Activated T-cell treated with anti-CD3 and anti-CD28 coated beads for 4 hours (primary cell): ENCODE results near the gene ZP3.
"Not testable (repeated sequence)": the region's sequence is repeated elsewhere in the genome, so short reads cannot be mapped to it uniquely, and the experiment has no call there.

Experiments used
- DNase-seq: peaks from one replicate; pipeline ENCODE4 v3.0.0-alpha.2; 2020

ZP3 gene

DNA sequence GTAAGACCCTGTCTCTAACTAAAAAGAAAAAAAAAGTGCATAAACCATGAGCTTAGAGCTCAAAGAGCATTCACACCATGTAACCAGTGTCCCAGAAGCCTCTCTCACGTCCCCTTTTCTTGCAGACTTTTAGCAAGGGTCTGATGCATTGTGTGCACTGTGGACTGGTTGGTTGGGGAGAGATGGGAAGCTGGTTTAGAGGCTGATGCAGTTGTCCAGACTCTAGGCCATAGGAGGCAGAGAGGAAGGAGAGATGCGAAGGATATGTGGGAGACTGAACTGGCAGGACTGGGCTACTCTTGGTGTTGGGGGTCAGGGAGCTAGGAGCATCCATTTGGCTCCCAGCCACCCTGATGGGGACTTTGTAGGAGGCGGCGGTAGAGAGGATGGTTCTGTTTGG is 17.0 kb upstream of the ZP3 start:
- DNase-seq, result no peak

DNA sequence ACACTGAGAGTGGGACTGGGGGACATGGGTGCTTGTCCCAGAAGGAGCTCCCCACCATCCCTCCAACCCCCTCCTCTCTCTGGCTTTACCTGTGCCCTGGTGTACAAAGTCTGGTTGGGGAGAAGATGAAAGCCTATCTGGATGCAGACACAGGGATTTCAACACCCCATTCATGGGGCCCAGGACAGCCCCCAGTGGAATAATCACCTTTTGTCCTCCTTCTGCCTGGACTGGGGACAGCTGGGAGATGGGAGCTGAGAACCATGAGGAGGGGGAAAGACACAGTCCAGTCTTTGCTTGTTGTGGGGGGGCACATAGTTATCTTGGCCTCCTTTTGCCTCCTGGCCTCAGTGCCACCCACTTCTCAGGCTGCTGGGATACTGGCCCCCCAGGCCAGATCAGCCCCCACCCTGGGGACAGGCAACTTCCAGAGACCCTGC is 16.6 kb upstream of the ZP3 start:
- no peak for DNase-seq

DNA sequence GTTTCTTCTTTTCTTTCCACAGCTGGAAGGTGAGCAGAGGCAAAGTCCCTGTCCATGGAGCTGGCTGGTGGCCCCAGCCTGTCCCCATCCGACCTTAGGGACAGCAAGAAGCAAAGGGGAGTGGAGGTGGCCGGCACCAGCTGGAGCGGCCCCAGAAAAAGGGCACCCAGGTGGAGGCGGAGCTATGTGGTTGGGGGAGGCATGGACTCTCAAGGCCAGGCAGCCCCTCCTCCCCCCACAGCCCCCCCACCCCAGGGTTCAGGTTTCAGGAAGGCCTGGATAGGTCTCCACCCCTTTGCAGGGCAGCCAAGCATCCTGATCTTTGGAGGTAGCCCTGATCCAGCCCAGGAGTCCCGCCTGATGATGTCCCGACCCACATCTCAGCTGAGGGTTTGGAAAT is 15.2 kb upstream of the ZP3 start, which contains the start of gene SSC4D:
Gene SSC4D, minus strand, starts transcription at position 161 of the 400 bp plus-strand sequence. CDS start 5,258 bp downstream, outside the sequence.
- no peak for DNase-seq

DNA sequence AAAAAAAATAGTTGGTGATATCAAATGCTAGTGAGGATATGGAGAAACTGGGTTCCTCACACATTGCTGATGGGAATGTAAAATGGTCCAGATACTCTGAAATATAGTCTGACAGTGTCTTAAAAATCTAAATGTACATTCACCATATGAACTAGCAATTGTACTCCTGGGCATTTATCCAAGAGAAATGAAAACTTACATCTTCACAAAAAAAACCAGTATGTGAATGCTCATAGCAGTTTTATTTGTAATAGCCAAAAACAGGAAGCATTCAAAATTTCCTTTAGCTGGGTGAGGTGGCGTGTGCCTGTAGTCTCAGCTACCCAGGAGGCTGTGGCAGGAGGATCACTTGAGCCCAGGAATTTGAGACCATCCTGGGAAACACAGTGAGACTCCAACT is 13.1 kb upstream of the ZP3 start:
- DNase-seq, result no peak

DNA sequence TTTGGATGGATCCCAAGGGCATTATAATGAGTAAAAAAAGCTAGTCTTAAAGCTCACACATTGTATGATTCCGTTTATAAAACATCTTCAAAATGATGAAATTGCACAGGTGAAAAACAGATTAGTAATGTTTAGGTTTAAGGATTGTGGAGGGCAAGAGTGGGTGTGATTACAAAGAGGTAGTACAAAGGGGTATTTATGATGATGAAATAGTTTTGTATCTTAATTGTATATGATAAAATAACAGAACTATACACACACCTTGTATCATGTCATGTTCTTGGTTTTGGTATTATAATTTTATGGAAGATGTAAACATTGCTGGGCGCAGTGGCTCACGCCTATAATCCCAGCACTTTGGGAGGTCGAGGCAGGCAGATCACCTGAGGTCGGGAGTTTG is 12.5 kb upstream of the ZP3 start:
- DNase-seq, result no peak

DNA sequence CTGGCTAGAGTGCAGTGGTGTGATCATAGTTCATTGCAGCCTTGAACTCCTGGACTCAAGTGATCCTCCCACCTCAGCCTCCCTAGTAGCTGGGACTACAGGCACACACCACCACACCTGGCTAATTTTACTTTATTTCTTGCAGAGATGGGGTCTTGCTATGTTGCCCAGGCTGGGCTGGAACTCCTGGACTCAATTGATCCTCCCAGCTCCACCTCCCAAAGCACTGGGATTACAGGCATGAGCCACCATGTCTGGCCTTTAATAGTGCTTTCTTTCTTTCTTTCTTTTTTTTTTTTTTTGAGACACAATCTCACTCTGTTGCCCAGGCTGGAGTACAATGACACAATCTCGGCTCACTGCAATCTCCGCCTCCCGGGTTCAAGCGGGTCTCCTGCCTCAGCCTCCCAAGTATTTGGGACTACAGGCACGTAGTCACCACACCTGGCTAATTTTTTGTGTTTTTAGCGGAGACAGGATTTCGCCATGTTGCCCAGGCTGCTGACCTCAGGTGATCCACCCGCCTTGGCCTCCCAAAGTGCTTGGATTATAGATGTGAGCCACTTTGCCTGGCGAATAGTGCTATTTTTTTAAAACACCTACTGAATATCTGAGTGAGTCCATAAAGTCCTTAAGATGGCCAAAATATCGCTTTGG is 7.0 kb upstream of the ZP3 start:
- DNase-seq, result not testable (repeated sequence)

DNA sequence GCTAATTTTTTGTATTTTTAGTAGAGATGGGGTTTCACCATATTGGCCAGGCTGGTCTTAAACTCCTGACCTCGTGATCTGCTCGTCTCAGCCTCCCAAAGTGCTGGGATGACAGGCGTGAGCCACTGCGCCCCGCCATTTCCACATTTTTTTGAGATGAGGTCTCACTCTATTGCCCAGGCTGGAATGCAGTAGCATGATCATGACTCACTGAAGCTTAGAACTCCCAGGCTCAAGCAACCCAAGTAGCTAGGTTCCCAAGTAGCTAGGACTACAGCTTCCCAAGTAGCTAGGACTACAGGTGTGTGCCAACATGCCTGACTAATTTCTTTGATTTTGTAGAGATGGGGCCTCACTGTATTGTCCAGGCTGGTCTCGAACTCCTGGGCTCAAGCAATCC is 3.7 kb upstream of the ZP3 start:
- not testable (repeated sequence) for DNase-seq

DNA sequence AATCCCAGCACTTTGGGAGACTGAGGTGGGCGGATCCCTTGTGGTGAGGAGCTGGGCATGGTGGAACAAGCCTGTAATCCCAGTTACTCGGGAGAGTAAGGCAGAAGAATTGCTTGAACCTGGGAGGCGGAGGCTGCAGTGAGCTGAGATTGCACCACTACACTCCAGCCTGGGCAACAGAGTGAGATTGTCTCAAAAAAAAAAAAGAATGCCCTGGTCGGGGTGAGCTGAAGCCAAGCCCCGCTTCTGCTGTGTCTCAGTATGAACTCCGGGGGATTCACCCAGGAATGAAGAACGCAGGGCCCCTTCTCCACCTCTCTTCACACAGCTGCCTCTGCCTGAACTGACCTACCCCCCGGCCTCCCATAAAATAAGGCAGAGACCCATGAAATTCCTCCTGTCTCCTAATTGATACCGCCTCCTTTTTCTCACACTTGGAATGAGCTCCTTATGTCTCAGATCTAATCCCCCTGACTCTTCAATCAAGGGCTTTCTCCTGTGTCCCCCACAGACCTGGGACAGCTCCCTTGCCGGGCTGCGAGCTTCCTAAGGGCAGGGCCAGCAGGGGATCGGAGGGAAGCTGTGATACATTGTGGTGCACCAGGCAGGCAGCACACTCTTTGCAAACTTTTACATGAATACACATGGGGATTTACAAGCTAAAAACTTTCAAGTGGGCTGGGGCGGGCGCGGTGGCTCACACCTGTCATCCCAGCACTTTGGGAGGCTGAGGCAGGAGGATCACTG is 911 bp upstream of the ZP3 start:
- DNase-seq, result no peak

DNA sequence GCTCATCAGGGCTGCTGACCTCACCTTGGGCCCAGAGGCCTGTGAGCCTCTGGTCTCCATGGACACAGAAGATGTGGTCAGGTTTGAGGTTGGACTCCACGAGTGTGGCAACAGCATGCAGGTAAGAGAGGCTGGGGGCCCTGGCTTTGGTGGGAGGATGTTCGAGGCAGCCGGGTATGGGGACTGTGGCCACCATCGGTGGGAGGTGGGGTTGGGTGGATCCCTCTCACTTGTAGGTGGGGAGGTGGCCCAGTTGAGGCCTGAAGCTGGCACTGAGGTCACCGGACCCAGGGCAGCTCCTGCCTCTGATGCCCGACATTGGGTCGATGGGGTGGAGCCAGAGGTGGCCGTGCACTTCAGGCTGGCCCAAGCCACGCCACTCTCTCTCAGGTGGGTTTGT is 406 bp downstream of the ZP3 start:
- DNase-seq, result no peak

DNA sequence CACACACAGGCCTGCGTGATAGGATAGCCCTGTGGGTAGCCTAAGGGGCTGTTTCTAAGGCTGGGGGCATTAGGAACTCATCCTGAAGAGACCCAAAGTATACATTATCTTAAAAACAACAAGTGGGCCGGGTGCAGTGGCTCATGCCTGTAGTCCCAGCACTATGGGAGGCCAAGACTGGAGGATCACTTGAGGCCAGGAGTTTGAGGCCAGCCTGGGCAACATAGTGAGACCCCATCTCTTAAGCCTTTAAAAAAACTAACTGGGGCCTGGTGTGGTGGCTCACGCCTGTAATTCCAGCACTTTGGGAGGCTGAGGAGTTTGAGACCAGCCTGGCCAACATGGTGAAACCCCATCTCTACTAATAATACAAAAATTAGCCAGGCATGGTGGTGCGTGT is 808 bp downstream of the ZP3 start:
- not testable (repeated sequence) for DNase-seq

DNA sequence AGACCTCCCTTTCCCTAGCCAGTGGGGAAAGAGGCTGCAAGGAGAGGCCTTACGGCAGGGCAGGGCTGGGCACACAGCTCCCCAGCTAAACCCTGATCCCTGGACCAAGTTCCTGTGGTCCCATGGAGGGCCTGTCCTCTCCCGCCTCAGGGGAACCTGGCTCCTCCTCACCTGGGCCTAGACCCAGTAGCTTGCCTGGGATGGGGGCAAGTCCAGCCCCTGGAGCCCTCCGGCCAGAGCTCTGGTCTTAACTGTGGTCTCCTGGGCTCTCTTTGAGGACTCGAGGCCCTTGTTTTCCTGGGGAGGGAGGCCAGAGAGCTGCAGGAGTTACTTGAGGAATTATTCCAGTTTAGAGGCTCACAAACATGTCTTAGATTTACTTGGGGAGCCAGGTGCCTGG is 1.5 kb downstream of the ZP3 start:
- DNase-seq, result no peak

DNA sequence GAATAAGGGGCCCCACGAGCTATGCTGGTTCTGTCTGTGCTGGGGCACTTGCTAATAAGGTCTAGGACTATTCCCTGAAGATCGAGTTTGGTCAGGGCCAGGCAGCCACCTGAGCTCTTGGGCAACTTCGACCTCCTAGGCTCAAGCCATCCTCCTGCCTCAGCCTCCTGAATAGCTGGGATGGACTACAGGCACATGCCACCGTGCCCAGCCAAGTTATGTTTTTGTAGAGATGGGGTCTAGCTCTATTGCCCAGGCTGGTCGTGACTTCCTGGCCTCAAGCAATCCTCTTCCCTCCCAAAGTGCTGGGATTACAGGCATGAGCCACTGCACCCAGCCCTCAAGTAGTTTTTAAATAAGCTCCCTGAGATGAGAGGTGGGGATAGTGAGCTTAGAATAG is 2.9 kb downstream of the ZP3 start:
- DNase-seq, result no peak

DNA sequence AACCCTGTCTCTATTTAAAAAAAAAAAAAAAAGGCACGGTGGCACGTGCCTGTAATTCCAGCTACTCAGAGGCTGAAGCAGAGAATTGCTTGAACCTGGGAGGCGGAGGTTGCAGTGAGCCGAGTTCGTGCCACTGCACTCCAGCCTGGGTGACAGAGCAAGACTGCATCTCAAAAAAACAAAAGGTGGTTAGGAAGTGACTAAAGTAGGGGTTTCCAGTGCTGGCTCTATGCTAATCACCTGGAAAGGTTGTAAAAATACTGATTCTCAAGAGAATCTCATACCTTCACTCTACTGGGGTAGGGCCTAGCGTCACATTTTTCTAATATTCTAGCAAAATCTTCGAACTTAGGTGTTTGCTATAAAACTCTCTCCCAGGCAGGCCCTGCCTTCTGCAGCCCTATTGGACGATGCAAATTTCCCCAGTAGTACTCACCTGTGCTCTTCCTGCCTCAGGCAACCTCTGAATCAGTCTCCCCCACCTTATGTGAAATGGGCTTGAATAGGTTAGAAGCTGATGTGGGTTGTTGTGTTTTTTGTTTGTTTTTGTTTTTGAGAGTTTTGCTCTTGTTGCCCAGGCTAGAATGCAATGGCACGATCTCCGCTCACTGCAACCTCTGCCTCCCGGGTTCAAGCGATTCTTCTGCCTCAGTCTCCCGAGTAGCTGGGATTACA is 3.5 kb downstream of the ZP3 start:
- no peak for DNase-seq

DNA sequence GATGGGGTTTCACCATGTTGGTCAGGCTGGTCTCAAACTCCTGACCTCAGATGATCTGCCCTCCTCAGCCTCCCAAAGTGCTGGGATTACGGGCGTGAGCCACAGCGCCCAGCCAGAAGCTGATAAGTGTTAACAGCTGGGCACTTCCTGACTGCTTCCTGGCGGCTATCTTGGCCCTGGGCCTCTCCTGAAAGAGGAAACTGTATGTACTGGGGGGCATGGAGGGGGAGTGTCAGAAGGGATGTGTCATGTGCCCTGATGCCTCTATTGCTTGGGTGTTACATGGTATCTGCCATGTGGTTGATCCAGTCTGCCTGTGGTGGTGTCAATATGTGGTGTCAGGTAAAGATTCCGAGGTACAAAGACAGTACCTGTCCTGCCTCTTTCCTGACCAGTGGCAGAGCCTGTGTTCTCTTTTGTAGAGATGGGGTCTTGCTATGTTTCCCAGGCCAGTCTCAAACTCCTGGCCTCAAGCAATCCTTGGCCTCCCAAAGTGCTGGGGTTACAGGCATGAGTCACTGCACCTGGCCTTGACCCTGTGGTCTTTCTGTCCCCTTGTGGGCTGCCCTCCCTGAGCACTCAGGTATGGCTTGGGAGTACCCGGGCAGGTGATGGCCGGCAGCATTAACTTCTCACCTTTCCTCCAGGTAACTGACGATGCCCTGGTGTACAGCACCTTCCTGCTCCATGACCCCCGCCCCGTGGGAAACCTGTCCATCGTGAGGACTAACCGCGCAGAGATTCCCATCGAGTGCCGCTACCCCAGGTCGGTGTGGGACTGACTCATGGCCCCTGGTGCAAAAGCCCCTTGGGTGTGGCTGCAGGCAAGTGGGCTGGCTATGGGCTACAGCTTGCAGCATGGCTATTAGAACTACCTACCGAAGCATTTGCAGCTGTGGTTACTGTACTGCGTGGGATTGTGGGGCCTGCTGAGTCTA is 4.4 kb downstream of the ZP3 start:
- DNase-seq, result no peak

DNA sequence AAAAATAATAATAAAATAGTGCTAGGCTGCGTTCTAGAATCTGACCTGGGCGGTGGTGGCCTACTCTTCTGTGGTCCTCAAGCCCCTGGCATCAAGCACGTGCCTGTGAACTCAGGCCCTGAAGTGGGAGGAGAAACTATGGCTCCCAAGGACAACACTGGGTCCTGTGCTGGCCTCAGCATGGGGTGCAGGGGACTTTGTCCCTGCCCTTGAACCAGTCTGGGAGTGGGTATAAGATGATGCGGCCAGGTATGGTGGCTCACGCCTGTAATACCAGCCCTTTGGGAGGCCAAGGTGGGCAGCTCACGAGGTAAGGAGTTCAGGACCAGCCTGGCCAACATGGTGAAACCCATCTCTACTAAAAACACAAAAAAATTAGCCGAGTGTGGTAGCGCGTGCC is 5.5 kb downstream of the ZP3 start:
- no peak for DNase-seq

DNA sequence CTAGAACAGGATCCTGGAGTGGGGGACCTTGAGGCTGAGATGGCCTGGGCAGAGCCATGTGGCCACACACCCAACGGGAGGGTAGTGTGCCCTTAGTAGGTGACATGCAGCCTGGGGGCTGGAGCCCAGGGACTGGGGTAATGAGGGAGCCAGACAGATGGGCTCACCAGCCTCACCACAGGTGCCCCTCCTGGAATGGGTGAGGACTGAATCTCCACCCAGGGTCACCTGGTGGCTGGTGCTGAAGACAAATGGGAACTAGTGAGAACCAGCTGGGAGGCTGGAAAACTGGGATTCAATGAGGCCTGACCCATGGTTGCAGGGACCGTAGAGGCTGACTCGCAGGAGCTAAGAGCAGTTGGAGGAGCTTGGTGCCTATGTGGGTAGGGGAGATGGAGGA is 6.1 kb downstream of the ZP3 start:
- no peak for DNase-seq

DNA sequence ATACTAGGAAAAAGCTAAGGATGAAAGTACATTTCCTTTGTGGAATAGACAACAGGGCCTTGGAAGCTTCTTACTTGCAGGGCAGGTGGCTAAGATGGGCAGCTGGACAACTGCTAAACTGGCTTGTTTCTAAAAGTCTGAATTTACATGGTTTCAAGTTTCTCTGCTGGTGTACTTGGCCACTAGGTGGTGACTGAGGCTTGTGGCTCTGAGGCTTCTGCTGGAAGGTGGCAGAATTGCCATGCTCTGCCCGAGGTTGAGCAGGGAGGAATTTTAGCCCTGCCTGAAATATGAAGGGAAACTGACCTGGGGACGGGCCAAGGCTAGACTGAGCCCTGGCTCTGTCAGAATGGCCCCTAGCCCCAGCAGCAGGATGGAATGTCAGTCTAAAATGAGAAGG is 13.1 kb downstream of the ZP3 start:
- DNase-seq, result peak; percentile 33

DNA sequence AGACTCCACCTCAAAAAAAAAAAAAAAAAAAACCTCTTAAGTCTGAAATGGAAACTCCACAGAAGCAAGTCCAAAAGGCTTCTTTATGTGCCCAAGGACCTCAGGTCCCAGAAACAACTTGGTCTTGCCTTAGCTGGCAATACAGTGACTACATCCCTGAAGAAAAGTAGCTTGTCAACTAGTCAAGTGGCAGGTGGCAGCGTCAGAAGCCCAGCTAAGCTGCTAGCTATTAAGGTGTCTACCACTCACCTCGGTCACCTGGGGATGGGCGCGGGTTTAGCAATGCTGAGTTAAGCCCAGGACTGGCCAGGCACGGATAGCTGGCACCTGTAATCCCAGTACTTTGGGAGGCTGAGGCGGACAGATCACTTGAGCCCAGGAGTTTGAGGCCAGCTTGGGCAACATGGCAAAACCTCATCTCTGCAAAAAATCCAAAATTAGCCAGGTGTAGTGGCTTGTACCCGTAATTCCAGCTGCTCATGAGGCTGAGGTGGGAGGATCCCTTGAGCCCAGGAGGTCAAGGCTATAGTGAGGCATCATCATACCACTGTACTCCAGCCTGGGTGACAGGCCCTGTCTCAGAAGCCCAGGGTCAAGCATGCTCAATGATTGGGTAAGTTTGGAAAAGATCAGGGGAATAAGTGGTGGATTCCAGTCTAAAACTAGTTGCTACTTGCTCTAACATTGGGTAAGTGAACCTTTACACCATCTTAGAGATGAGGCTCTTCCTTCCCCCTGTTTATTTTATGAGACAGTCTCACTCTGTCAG is 14.6 kb downstream of the ZP3 start:
- not testable (repeated sequence) for DNase-seq

DNA sequence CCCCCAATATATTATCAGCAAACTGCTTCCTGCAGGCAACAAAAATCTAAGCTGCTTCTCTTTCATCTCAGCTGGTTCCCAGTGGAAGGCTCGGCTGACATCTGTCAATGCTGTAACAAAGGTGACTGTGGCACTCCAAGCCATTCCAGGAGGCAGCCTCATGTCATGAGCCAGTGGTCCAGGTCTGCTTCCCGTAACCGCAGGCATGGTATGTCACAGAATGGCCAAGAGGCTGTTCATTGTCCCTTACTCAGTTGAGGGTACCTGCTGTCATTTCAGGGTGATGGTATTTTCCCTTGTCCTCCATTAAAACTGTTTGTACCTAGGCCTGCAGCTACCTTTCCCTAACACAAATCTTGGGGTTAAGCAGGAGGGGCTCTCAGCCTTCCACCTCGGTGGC is 15.7 kb downstream of the ZP3 start:
- not testable (repeated sequence) for DNase-seq

DNA sequence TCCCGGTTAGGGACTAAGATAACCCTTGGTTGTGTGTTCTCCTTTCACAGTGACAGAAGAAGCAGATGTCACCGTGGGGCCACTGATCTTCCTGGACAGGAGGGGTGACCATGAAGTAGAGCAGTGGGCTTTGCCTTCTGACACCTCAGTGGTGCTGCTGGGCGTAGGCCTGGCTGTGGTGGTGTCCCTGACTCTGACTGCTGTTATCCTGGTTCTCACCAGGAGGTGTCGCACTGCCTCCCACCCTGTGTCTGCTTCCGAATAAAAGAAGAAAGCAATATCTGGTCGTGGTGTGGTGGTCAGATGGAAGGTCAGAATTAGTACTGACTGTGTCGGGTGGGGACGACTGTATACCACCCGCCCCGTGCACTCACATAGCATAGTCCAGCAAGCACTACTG is 17.0 kb downstream of the ZP3 start:
- DNase-seq, result not testable (repeated sequence)

DNA sequence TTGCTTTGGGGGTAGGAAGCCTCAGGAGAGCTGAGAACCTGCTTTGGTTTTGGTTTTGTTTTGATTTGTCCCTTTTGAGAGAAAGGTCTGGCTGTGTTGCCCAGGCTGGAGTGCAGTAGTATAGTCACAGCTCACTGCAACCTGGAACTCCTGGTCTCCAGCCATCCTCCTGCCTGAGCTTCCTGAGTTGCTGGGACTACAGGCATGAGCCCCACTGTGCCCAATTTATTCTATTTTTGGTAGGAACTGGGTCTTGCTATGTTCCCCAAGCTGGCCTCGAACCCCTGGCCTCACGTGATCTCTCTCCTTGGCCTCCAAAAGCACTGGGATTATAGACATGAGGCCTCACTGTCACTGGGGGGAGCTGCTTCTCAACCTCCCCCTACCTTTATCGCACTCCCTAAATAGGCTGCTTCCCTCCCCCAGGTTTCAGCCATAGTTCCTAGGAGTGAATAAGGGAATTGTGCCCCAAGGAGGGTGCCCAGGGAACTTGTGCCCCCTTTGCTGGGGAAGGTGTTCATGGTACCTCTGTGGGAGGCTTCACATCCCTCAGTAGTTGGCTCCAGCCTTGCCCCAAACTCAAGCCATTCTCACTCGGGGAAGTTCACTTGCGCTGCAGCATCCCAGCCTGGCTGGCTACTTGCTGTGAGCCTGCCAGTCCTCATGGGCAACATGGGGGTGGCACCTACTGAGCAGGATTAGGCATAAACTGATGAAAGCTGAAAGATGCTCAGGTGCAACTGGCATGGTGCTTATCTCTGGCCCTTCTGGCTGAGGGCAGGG is 18.1 kb downstream of the ZP3 start:
- not testable (repeated sequence) for DNase-seq
